Fibroblast of the aortic adventitia (primary cell): ENCODE measurements around the gene CECR2. TPM values are rescaled to one million over a fixed set of nuclear protein-coding genes. Genes with fewer than 3 reads are reported as not detected.
A peak's percentile ranks its signal among the peaks of the same experiment; 100 is the strongest.

Experiments used
- DNase-seq: peaks from one replicate; pipeline ENCODE4 v3.0.0-alpha.2; 2010; ENCODE audit warnings: low read depth
- H3K4me3 ChIP-seq: 2 replicates; pipeline ENCODE4 v1.5.1; 2011; ENCODE audit warnings: low read depth, mild to moderate bottlenecking, control low read depth, low read length, moderate library complexity
- CTCF ChIP-seq: IDR thresholded peaks from 2 replicates; pipeline ENCODE4 v1.5.1; 2011; ENCODE audit warnings: mild to moderate bottlenecking, low read length, control low read depth, inconsistent platforms; ENCODE audit not compliant: insufficient read depth
- total RNA-seq: library from RNA; depleted of rRNA; stranded (reverse); fragments of >200 nt; gene quantifications from 2 replicates; pipeline ENCODE4 v1.2.3, GENCODE V29; 2012; ENCODE audit warnings: low replicate concordance

CECR2 gene
- total RNA-seq, 1 donor: not detected

DNA sequence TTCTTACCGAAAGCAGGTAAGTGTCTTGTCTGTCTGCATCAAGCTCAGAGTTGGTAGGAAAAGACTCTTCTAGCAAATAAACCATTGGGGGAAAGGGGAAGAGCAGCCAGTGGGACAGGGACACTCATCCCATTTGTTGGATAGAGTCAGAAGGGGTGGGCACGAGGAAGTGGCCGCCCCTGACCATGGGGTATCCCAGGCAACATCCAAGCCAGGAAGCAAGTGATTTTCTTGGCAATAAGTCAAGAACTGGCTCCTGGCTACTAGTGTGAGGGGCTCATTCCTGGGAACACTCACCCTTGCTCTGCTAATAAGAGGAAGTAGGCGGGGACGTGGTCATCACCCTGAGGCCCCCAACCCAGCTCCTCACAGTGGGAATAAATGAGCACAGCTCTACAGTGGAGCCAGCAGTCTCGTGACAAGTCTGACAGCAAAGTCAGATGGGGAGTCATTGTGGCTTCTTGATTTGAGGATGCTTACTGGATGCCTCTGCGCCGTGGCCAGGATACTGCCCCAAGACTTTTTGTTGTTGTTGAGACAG is 200.8 kb downstream of the CECR2 start:
- no peak for DNase-seq
- H3K4me3 ChIP-seq: no peak overlapping the region
- TF ChIP-seq CTCF: no peak

DNA sequence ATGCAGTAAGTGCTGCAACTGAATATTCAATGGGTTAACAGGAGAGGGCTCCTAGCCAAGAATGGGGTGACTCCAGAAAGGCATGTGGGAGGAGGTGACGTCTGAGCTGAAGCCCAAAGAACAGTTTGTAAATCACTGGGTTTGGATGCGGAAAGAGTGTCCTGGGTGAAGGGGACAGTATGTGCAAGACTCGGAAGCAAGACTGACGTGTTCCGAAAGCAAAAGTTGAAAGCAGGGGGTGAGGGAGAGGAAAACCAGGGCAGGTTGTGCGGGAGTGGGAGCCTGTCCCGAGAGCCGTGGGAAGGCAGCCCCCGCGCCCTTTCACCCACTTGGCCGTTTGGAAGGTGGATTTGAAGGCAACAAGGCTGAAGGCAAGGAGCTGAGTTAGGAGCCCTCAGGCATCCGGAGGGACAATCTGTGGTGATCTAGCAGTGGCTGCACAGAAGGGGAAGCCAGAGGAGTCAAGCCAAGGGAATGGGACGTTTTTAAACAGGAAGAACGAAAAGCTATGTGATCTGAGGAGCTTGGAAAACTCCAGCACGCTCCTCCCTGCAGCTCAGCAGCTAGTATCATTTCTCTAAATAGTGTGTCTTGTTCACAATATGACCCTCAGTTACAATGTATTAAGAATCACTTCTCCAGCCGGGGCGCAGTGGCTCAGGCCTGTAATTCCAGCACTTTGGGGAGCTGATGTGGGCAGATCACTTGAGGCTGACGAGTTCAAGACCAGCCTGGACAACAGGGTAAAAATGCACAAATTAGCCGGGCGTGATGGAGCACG is 201.8 kb downstream of the CECR2 start:
- peak overlapping the region; percentile 55 for H3K4me3 ChIP-seq
- no peak for TF ChIP-seq CTCF
- DNase-seq: peak; percentile 61

GRCh38 chr22:17575151-17575550 is 205.9 kb downstream of the CECR2 start:
- no peak for TF ChIP-seq CTCF
- no peak for DNase-seq
- H3K4me3 ChIP-seq: no peak overlapping the region

DNA sequence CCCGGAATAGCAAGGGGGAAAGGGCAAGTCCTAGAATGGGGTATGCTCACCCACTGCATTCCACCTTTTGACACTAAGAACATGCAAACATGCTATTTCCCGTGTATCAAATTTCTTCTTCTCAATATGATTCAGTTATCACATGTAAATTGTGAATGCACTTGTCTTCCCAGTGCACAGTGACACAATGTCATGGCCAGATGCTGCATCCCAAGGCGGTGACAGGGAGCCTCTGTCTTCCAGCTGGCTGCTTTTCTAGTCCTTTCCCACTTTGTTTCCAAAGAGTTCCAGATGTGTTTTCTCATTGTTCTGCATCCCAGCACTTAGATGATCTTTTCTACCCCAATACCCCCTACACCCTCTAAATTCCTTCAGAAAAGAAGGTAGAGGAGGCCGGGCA is 206.4 kb downstream of the CECR2 start:
- DNase-seq: no peak
- no peak for TF ChIP-seq CTCF
- H3K4me3 ChIP-seq: no peak overlapping the region

GRCh38 chr22:17576470-17576869 is 207.2 kb downstream of the CECR2 start:
- peak; percentile 77 for DNase-seq
- TF ChIP-seq CTCF: no peak
- no peak overlapping the region for H3K4me3 ChIP-seq

DNA sequence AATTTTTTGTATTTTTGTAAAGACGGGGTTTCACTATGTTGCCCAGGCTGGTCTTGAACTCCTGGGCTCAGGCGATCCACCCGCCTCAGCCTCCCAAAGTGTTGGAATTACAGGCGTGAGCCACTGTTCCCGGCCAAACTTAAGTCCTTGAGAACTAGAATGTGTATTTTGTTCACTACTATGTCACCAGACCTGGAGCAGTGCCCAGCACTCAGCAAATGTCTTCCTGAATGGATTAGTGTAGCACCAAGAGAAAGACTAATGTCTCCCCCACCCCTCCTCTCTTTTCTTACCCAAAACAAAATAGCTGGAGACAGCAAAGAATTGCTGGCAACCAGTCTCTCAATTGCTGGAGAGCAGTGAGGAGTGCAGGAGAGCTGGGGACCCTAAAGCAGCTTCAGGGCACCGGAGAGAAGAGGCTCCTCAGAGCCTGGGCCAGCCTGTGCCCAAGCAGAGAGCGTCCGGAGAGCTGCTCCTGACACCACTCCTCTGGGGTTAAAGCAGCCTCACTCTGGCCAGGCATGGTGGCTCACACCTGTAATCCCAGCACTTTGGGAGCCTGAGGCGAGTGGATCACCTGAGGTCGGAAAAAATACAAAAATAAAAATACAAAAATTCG is 209.0 kb downstream of the CECR2 start:
- DNase-seq: peak; percentile 32
- no peak overlapping the region for H3K4me3 ChIP-seq
- no peak for TF ChIP-seq CTCF
